ENCODE data around the gene CCDC201.
A peak's percentile ranks its signal among the peaks of the same experiment; 100 is the strongest.
"Not testable (repeated sequence)": the region's sequence is repeated elsewhere in the genome, so short reads cannot be mapped to it uniquely, and the experiment has no call there.

The CCDC201 gene

GRCh38 chr7:45872116-45873034 lies 507 bp downstream of the CCDC201 start:
- DNase-seq, result no peak

DNA sequence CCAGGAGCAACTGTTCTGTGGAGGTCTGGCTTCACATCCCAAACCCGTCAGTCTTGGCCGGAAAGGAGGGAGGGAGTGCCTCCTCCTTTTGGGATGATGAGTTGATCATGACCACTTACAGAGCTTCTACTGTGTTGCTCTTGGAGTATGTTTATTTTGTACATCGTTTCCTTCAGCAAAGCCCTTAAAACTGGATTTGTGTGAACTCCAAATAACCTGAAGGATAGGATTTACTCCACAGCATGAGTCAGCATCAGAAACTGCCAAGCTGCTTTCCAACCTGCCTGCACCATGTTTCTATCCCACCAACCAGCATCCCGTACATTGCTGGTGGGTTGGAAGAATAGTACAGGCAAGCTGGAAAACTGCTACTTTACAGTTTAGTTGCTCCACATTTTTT lies 3.5 kb downstream of the CCDC201 start:
- DNase-seq, result no peak

DNA sequence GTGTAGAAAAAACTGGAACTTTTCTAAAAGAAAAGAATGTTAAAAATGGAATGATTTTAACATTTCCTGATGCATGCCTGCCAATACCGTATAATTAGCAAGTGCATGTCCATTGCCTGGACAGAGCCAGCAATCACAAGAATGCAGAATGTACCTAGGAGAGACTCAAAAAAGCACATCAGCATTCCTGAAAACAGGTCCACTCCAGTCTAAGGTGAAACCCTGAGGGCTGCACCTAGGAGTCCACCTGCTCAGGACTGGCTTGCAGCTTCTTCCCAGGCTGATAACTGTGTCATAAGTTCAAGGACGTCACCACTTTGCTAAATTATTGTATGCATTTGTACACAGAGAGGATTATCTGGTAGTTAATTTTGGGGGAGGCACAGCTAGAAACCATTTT lies 5.4 kb downstream of the CCDC201 start:
- DNase-seq, result no peak

- DNase-seq, result no peak
Observed at GRCh38 chr7:45865594-45866410, 7.1 kb downstream of the CCDC201 start.

- DNase-seq, result no peak
Observed at GRCh38 chr7:45863715-45864114, 9.2 kb downstream of the CCDC201 start.

DNA sequence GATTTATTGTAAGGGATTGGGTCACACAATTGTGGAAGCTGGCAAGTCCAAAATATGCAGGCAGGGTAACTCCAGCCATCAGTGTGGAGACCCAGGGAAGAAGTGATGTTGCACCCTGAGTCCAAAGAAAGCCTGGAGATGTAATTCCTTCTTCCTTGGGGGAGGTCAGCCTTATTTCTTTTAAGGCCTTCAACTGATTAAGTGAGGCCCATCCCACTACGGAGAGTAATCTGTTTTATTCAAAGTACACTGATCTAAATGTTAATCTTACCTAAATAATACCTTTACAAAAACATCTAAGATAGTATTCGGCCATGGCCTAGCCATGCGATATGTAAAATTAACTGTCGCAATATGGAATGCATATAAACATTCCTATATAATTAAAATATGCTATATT lies 16.0 kb downstream of the CCDC201 start:
- not testable (repeated sequence) for DNase-seq

GRCh38 chr7:45855680-45856079 lies 17.2 kb downstream of the CCDC201 start:
- DNase-seq, result not testable (repeated sequence)

DNA sequence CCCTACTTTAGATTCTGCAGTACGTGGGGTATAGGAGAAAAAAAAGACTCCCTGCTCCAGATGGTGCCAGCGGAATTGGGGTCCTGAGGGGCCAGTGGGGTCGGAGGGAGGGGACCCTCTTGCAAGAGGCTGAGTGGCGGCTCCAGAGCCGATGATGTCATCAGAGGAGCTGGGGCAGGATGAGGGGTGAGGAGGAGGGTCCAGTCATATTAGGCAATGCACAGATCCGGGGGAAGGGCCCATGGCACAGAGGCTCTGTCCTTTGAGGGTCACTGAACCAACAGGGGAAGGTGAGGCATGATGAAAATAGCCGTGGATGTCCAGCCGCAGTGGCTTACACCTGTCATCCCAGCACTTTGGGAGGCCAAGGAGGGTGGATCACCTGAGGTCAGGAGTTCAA lies 19.4 kb downstream of the CCDC201 start:
- DNase-seq, result not testable (repeated sequence)

DNA sequence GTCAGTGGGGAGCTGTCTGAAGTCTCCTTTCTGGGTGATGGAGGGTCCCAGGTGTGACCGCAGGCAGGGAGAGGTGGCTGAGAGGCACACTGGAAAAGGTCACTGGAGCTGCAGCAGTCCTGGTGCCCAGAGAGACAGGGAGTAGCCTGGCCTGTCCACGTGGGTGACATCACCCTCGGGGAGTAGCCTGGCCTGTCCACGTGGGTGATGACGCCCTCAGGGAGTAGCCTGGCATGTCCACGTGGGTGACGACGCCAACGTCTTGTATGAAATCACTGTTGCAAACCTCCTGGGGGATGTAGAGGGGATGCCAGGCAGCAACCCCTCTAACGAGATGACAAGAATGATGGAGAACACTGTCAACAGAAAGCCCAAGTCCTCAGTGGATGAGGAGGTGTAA lies 19.9 kb downstream of the CCDC201 start:
- not testable (repeated sequence) for DNase-seq

DNA sequence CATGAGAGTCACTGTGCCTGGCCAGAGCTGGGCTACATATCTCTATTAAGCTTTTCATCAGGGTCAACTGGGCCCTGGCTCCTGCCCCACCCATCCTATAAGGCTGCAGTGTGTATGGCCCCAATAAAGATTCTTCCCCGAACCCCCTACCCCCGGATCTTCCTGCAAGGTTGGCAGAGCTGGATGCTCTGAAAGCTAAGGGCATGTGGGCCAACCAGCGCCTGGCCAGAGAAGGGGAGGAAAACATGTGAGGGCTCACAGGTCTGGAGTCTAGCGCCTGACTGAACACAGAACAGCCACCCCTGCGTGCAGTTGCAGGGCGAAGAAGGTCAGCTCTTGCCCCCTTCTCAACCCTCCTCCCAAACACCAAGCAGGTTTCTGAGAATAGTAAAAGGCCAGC lies 24.1 kb downstream of the CCDC201 start:
- DNase-seq, result not testable (repeated sequence)

GRCh38 chr7:45846536-45846935 lies 26.3 kb downstream of the CCDC201 start:
- not testable (repeated sequence) for DNase-seq

GRCh38 chr7:45841926-45842717 lies 30.8 kb downstream of the CCDC201 start:
- not testable (repeated sequence) for DNase-seq

DNA sequence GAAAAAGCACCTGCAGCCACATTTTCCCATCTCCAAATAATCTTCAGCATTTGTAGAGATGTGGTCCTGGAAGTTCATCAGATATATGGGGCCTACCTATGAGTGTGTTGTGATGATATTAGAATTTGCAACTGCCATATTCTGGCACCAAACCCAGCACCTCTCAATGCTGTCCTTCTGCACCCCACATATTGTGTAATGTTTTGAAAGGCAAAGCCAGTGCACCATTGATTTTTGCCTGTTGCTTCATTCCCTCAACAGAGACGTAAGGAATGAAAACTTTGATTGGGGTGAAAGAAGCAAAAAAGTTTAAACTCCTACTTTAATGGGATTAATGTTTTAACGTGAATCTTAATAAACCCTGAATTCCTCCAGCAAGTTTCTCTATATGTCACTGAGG lies 34.0 kb downstream of the CCDC201 start:
- DNase-seq, result not testable (repeated sequence)

GRCh38 chr7:45832433-45833177 lies 40.3 kb downstream of the CCDC201 start:
- DNase-seq, result peak; percentile 53

DNA sequence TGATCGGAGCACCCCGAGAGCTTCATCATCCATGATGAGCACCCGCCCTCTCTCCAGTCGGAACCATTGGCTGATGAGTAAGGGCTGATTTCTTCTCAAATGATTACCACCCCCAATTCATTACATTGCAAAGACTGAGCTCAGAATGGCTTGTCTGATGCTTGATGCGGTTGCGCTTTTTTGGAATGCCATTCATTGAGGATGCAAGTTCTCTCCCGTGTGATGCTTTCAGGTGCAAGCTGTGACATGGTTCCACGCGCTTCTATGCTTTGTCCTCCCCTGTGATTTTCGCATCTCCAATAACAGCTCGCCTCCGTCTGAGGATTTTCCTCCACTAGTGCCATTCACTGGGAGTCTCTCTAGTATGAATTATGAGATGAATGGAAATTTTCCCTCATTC lies 43.0 kb downstream of the CCDC201 start:
- not testable (repeated sequence) for DNase-seq

DNA sequence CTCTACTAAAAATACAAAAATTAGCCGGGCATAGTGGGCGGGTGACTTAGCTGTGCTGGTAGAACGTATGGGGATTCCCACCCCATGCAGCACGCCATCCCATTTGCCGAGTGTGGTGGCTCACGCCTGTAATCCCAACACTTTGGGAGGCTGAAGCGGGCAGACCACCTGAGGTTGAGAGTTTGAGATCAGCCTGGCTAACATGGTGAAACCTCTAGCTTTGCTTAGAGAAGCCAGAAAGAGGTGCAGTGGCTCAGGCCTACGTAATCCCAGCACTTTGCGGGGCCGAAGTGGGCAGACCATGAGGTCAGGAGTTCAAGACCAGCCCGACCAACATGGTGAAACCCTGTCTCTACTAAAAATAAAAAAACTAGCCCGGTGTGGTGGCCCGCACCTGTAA lies 45.2 kb downstream of the CCDC201 start:
- not testable (repeated sequence) for DNase-seq

DNA sequence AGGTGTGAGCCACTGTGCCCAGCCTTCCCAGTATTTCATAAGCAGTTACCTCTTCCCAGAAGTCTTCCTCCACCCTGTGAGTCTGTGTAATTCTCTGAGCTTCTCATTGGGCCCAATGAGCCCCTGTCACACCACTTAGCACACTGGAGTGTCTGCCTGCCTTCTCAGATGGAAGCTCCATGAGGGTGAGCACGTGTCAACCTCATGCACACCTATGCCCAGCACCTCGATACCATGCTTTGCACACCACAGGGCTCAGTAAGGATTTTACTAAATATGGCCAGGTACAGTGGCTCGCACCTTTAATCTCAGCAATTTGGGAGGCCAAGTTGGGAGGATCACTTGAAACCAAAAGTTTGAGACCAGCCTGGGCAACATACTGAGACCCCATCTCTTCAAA lies 46.3 kb downstream of the CCDC201 start:
- DNase-seq, result not testable (repeated sequence)

DNA sequence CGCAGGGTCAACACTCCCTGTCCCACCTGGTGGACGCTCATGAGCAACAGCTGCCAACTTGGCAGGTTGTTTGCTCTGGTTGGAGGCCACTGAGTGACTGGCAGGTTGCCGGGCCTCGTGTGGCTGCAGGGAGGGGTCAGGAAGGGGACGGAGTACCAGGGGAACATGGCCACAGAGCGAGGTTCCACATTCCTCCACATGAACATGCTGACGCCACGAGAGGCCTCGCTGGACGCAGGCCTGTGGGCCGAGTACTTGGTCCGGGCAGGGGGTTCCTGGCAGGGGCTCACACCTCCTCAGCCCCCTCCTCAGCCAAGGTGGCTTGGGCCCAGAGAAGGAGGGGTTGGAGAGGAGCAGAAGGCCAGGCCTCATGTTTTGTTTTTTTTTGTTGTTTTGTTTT lies 54.1 kb downstream of the CCDC201 start:
- not testable (repeated sequence) for DNase-seq

GRCh38 chr7:45817913-45818312 lies 55.0 kb downstream of the CCDC201 start:
- not testable (repeated sequence) for DNase-seq

DNA sequence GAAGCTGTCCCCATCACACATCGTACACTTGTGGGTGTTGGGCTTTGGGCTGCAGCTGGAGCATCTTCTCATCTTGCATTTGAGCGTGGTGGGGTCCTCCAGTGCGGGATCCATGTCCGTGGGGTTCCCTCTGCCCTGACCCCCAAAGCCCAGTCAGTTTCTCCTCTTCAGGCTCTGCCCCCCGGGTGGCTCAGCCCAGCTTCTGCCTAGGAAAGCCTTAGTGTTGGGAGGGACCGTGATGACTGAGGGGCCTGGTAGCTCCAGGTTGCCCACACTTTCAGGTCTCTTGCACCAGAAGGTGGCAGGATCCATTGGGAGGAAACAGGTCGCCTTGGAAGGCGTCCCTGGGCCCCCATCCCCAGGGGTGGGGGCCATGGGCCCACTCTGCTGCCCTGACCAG lies 55.9 kb downstream of the CCDC201 start:
- not testable (repeated sequence) for DNase-seq

DNA sequence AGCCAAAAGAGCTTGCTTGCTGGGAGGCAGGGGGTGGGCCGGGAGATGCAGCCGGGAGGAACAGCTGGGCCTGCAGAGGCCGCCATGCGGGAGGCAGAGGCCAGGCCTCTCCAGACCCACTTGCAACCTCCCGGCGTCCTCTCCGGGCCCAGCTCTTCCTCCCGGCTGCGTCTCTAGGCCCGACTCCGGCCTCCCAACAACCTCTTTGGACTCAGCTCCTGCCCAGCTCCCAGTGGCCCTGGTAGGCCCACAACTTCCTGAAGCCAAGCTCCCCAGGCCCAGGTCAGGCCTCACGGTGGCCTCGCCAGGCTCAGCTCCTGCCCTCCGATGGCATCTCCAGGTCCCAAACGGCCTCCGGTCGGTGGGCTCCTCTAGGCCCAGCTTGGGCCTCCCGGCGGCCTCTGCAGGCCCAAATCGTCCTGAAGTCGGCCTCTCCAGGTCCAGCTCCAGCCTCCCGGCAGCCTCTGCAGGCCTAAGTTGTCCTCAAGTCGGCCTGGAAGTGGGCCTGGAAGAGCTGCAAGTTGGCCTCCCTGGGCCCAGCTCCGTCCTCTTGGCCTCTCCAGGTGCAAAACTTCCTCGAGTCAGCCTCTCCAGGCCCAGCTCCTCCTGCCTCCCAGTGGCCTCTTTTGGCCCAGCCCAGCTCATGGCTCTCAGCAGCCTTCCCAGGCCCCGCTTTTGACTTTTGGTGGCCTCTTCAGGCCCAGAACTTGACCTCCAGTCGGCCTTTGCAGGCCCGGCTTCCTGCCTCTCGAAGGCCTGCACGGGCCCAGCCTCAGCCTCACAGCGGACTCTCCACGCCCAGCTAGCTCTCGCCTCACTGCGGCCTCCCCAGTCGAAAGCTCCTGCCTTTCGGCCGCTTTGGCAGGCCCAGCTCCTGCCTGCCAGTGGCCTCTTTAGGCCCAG lies 58.4 kb downstream of the CCDC201 start:
- DNase-seq, result not testable (repeated sequence)

All from right hindlimb (tissue), 1 donor.